GM23338 (cell line): ENCODE measurements around the gene HHIPL1. TPM values are rescaled to one million over a fixed set of nuclear protein-coding genes. Genes with fewer than 3 reads are reported as not detected.
A peak's percentile ranks its signal among the peaks of the same experiment; 100 is the strongest.

Source experiments
- ATAC-seq: fragments of 200-7000 bp; cut with Tn5 transposase; 3 replicates; pipeline ENCODE4 v1.9.1; 2020
- DNase-seq: peaks from one replicate; pipeline ENCODE4 v3.0.0-alpha.2; 2015; ENCODE audit warnings: low spot score
- H2AFZ ChIP-seq: fragments of 200-600 bp; sonication (generic); 2 replicates; pipeline ENCODE4 v1.8.0; 2016; ENCODE audit warnings: antibody characterized with exemption, mild to moderate bottlenecking, moderate library complexity
- H3F3A ChIP-seq: fragments of 200-600 bp; sonication (generic); replicated peaks from 2 replicates; pipeline ENCODE4 v1.8.0; 2017; ENCODE audit warnings: antibody characterized with exemption, mixed run types, low read depth
- H3K27ac ChIP-seq: fragments of 200-600 bp; sonication (generic); 2 replicates; pipeline ENCODE4 v1.6.1; 2016; ENCODE audit warnings: low read depth
- H3K27me3 ChIP-seq: fragments of 200-600 bp; sonication (generic); 2 replicates; pipeline ENCODE4 v1.8.0; 2016; ENCODE audit warnings: mild to moderate bottlenecking, mixed run types, moderate library complexity; ENCODE audit not compliant: insufficient read depth
- H3K36me3 ChIP-seq: fragments of 200-600 bp; sonication (generic); 2 replicates; pipeline ENCODE4 v1.8.0; 2016; ENCODE audit warnings: mild to moderate bottlenecking; ENCODE audit not compliant: insufficient read depth
- H3K4me1 ChIP-seq: fragments of 200-600 bp; sonication (generic); 2 replicates; pipeline ENCODE4 v1.8.0; 2016; ENCODE audit warnings: mild to moderate bottlenecking, moderate library complexity; ENCODE audit not compliant: insufficient read depth
- H3K4me2 ChIP-seq: fragments of 200-600 bp; sonication (generic); 2 replicates; pipeline ENCODE4 v1.7.1; 2017; ENCODE audit warnings: mixed run types
- H3K4me3 ChIP-seq: fragments of 200-600 bp; sonication (generic); 2 replicates; pipeline ENCODE4 v1.6.1; 2016; ENCODE audit warnings: mixed run types
- H3K79me2 ChIP-seq: fragments of 200-600 bp; sonication (generic); replicated peaks from 2 replicates; pipeline ENCODE4 v1.8.0; 2017; ENCODE audit warnings: mild to moderate bottlenecking; ENCODE audit not compliant: insufficient read depth
- H3K9me2 ChIP-seq: fragments of 200-600 bp; sonication (generic); 2 replicates; pipeline ENCODE4 v1.8.0; 2017; ENCODE audit not compliant: insufficient read depth
- H4K20me1 ChIP-seq: fragments of 200-600 bp; sonication (generic); replicated peaks from 2 replicates; pipeline ENCODE4 v1.8.0; 2017; ENCODE audit warnings: mild to moderate bottlenecking; ENCODE audit not compliant: insufficient read depth
- H3K27ac Mint-ChIP-seq: 2 replicates; pipeline ENCODE4 v1.8.0; 2020; ENCODE audit warnings: inconsistent platforms, mild to moderate bottlenecking, moderate library complexity, mixed read lengths
- H3K27me3 Mint-ChIP-seq: 3 replicates; pipeline ENCODE4 v1.8.0; 2022; ENCODE audit warnings: low read depth, mild to moderate bottlenecking, moderate library complexity, mixed read lengths, inconsistent platforms; ENCODE audit not compliant: insufficient read depth, poor library complexity
- H3K36me3 Mint-ChIP-seq: 3 replicates; pipeline ENCODE4 v1.8.0; 2021; ENCODE audit warnings: low read depth, mild to moderate bottlenecking, inconsistent platforms, moderate library complexity, mixed read lengths
- H3K4me1 Mint-ChIP-seq: 3 replicates; pipeline ENCODE4 v1.8.0; 2020; ENCODE audit warnings: mild to moderate bottlenecking, inconsistent platforms, mixed read lengths
- H3K4me3 Mint-ChIP-seq: 3 replicates; pipeline ENCODE4 v1.8.0; 2021; ENCODE audit warnings: moderate library complexity, mild to moderate bottlenecking, inconsistent platforms, mixed read lengths
- H3K9me3 Mint-ChIP-seq: 3 replicates; pipeline ENCODE4 v1.8.0; 2020; ENCODE audit warnings: moderate library complexity, mild to moderate bottlenecking, inconsistent platforms, mixed read lengths
- CREB1 ChIP-seq: fragments of 250-450 bp; sonication (Bioruptor Pico); IDR thresholded peaks from 2 replicates; pipeline ENCODE4 v1.5.0; 2020; ENCODE audit warnings: low read depth, mild to moderate bottlenecking, moderate library complexity
- ETS1 ChIP-seq: IDR thresholded peaks from 2 replicates; pipeline ENCODE4 v1.6.1; 2016; ENCODE audit warnings: antibody characterized with exemption
- EZH2 ChIP-seq: fragments of 200-600 bp; sonication (generic); IDR thresholded peaks from one replicate; pipeline ENCODE4 v1.8.0; 2017; ENCODE audit warnings: antibody characterized with exemption, mild to moderate bottlenecking, low read depth; ENCODE audit not compliant: unreplicated experiment
- EZH2phosphoT487 ChIP-seq: fragments of 200-600 bp; sonication (generic); IDR thresholded peaks from one replicate; pipeline ENCODE4 v1.8.1; 2018; ENCODE audit warnings: antibody characterized with exemption; ENCODE audit not compliant: unreplicated experiment
- JUNB ChIP-seq: IDR thresholded peaks from one replicate; pipeline ENCODE4 v1.6.1; 2016; ENCODE audit warnings: antibody characterized with exemption; ENCODE audit not compliant: unreplicated experiment
- NANOG ChIP-seq: IDR thresholded peaks from 2 replicates; pipeline ENCODE4 v1.6.1; 2016; ENCODE audit warnings: antibody characterized with exemption, borderline replicate concordance
- POLR2AphosphoS5 ChIP-seq: IDR thresholded peaks from 2 replicates; pipeline ENCODE4 v1.6.1; 2016; ENCODE audit warnings: antibody characterized with exemption, low read depth
- STAT1 ChIP-seq: IDR thresholded peaks from one replicate; pipeline ENCODE4 v1.6.1; 2016; ENCODE audit warnings: antibody characterized with exemption; ENCODE audit not compliant: unreplicated experiment
- ZNF114 ChIP-seq: fragments of 250-450 bp; sonication (Bioruptor Pico); IDR thresholded peaks from 2 replicates; pipeline ENCODE4 v1.5.0; 2020; ENCODE audit warnings: mild to moderate bottlenecking, moderate library complexity
- polyA plus RNA-seq: library from polyadenylated mRNA; unstranded; fragments of >200 nt; fragmentation: Nextera tagmentation; extraction: Ambion mirVana; gene quantifications from 2 replicates; pipeline ENCODE4 v1.2.1, GENCODE V29; 2016
- total RNA-seq: library from RNA; depleted of rRNA; stranded (reverse); fragments of >200 nt; shearing (Covaris generic); gene quantifications from 2 replicates; pipeline ENCODE4 v1.2.3, GENCODE V29; 2014
- TF ChIP-seq, protein P1 (sequence below): fragments of 250-450 bp; sonication (Bioruptor Pico); IDR thresholded peaks from 2 replicates; pipeline ENCODE4 v1.5.0; 2020; ENCODE audit warnings: mild to moderate bottlenecking, moderate library complexity
- TF ChIP-seq, protein P2 (sequence below): IDR thresholded peaks from one replicate; pipeline ENCODE4 v1.6.1; 2018; ENCODE audit warnings: antibody characterized with exemption; ENCODE audit not compliant: unreplicated experiment

HHIPL1 gene
- total and polyA plus RNA-seq, 2 experiments from 2014 or later: 1.9 to 2.0 TPM

GRCh38 chr14:99659333-99659741, 14.4 kb downstream of the HHIPL1 start (continued):
- TF ChIP-seq, protein P1, sequence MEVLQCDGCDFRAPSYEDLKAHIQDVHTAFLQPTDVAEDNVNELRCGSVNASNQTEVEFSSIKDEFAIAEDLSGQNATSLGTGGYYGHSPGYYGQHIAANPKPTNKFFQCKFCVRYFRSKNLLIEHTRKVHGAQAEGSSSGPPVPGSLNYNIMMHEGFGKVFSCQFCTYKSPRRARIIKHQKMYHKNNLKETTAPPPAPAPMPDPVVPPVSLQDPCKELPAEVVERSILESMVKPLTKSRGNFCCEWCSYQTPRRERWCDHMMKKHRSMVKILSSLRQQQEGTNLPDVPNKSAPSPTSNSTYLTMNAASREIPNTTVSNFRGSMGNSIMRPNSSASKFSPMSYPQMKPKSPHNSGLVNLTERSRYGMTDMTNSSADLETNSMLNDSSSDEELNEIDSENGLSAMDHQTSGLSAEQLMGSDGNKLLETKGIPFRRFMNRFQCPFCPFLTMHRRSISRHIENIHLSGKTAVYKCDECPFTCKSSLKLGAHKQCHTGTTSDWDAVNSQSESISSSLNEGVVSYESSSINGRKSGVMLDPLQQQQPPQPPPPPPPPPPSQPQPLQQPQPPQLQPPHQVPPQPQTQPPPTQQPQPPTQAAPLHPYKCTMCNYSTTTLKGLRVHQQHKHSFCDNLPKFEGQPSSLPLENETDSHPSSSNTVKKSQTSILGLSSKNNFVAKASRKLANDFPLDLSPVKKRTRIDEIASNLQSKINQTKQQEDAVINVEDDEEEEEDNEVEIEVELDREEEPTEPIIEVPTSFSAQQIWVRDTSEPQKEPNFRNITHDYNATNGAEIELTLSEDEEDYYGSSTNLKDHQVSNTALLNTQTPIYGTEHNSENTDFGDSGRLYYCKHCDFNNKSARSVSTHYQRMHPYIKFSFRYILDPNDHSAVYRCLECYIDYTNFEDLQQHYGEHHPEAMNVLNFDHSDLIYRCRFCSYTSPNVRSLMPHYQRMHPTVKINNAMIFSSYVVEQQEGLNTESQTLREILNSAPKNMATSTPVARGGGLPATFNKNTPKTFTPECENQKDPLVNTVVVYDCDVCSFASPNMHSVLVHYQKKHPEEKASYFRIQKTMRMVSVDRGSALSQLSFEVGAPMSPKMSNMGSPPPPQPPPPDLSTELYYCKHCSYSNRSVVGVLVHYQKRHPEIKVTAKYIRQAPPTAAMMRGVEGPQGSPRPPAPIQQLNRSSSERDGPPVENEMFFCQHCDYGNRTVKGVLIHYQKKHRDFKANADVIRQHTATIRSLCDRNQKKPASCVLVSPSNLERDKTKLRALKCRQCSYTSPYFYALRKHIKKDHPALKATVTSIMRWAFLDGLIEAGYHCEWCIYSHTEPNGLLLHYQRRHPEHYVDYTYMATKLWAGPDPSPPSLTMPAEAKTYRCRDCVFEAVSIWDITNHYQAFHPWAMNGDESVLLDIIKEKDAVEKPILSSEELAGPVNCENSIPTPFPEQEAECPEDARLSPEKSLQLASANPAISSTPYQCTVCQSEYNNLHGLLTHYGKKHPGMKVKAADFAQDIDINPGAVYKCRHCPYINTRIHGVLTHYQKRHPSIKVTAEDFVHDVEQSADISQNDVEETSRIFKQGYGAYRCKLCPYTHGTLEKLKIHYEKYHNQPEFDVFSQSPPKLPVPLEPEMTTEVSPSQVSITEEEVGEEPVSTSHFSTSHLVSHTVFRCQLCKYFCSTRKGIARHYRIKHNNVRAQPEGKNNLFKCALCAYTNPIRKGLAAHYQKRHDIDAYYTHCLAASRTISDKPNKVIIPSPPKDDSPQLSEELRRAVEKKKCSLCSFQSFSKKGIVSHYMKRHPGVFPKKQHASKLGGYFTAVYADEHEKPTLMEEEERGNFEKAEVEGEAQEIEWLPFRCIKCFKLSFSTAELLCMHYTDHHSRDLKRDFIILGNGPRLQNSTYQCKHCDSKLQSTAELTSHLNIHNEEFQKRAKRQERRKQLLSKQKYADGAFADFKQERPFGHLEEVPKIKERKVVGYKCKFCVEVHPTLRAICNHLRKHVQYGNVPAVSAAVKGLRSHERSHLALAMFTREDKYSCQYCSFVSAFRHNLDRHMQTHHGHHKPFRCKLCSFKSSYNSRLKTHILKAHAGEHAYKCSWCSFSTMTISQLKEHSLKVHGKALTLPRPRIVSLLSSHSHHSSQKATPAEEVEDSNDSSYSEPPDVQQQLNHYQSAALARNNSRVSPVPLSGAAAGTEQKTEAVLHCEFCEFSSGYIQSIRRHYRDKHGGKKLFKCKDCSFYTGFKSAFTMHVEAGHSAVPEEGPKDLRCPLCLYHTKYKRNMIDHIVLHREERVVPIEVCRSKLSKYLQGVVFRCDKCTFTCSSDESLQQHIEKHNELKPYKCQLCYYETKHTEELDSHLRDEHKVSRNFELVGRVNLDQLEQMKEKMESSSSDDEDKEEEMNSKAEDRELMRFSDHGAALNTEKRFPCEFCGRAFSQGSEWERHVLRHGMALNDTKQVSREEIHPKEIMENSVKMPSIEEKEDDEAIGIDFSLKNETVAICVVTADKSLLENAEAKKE (CRISPR knock-in tag): no peak
- TF ChIP-seq ETS1: no peak
- TF ChIP-seq POLR2AphosphoS5: no peak
- peak; percentile 54 for TF ChIP-seq CREB1 (CRISPR knock-in tag)

GRCh38 chr14:99660006-99660566, 15.2 kb downstream of the HHIPL1 start:
- no peaks in the 10 kb centered on the region for H3K9me2 ChIP-seq
- Mint-ChIP-seq H3K4me1 (peaks cover 34% of the 10 kb centered on the region), H3K9me3 (no peaks in the 10 kb centered on the region), H3K4me3 (peak overlapping the region; percentile 73), H3K36me3 (peaks cover 9% of the 10 kb centered on the region; the same call in 1 of the 3 replicates), H3K27ac (no peak overlapping the region), H3K27me3 (peaks cover 32% of the 10 kb centered on the region)
- H2AFZ ChIP-seq: peak overlapping the region; percentile 88
- H4K20me1 ChIP-seq: no peaks in the 10 kb centered on the region; the same call in 1 of the 2 replicates
- H3K79me2 ChIP-seq: no peaks in the 10 kb centered on the region
- peaks cover 37% of the 10 kb centered on the region for H3K4me1 ChIP-seq
- H3K4me2 ChIP-seq: peak overlapping the region; percentile 88
- peak overlapping the region; percentile 68 for H3K4me3 ChIP-seq
- DNase-seq (peak; percentile 58), ATAC-seq (peak; percentile 6)
- H3K27ac ChIP-seq: no peak overlapping the region
- H3F3A ChIP-seq: peaks cover 16% of the 10 kb centered on the region; the same call in 1 of the 2 replicates
- peaks cover 37% of the 10 kb centered on the region for H3K27me3 ChIP-seq
- H3K36me3 ChIP-seq: no peaks in the 10 kb centered on the region
- TF ChIP-seq EZH2: no peak
- no peak for TF ChIP-seq EZH2phosphoT487
- no peak for TF ChIP-seq STAT1
- TF ChIP-seq JUNB: no peak
- no peak for TF ChIP-seq ETS1
- TF ChIP-seq POLR2AphosphoS5: no peak
- no peak for TF ChIP-seq NANOG
- TF ChIP-seq CREB1 (CRISPR knock-in tag): no peak
- TF ChIP-seq, protein P2, sequence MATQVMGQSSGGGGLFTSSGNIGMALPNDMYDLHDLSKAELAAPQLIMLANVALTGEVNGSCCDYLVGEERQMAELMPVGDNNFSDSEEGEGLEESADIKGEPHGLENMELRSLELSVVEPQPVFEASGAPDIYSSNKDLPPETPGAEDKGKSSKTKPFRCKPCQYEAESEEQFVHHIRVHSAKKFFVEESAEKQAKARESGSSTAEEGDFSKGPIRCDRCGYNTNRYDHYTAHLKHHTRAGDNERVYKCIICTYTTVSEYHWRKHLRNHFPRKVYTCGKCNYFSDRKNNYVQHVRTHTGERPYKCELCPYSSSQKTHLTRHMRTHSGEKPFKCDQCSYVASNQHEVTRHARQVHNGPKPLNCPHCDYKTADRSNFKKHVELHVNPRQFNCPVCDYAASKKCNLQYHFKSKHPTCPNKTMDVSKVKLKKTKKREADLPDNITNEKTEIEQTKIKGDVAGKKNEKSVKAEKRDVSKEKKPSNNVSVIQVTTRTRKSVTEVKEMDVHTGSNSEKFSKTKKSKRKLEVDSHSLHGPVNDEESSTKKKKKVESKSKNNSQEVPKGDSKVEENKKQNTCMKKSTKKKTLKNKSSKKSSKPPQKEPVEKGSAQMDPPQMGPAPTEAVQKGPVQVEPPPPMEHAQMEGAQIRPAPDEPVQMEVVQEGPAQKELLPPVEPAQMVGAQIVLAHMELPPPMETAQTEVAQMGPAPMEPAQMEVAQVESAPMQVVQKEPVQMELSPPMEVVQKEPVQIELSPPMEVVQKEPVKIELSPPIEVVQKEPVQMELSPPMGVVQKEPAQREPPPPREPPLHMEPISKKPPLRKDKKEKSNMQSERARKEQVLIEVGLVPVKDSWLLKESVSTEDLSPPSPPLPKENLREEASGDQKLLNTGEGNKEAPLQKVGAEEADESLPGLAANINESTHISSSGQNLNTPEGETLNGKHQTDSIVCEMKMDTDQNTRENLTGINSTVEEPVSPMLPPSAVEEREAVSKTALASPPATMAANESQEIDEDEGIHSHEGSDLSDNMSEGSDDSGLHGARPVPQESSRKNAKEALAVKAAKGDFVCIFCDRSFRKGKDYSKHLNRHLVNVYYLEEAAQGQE: no peak
- TF ChIP-seq ZNF114 (CRISPR knock-in tag): no peak
